Measurements from ENCODE around the gene PIK3R2. TPM values are rescaled to one million over a fixed set of nuclear protein-coding genes. Genes with fewer than 3 reads are reported as not detected.

The PIK3R2 gene
- total and polyA plus RNA-seq, 2 of the 4 experiments (the other 2 are of a cell fraction), result 12.2 to 25.1 TPM

- Histone ChIP-seq H3K4me1 (ENCODE audit: control insufficient read depth, insufficient read depth, low read length) (peaks cover 5% of the 10 kb centered on the region), H3K4me2 (ENCODE audit: low read depth, low read length) (no peak overlapping the region), H4K91ac (ENCODE audit: insufficient read depth, low read depth, low read length) (no peak overlapping the region), H3K79me1 (ENCODE audit: low read depth in 1 of 2, low read length in 2 of 2) (no peaks in the 10 kb centered on the region), H3K9me1 (ENCODE audit: insufficient read depth, low read length) (peaks cover 2% of the 10 kb centered on the region; the same call in 1 of the 2 replicates), H3K14ac (replicated peaks; ENCODE audit: low read depth, low read length) (no peak overlapping the region), H2AFZ (replicated peaks; ENCODE audit: low read length, poor library complexity) (no peak overlapping the region), H3K36me3 (ENCODE audit: control insufficient read depth, insufficient read depth, low read length) (no peaks in the 10 kb centered on the region), H2AK5ac (ENCODE audit: low read depth, low read length) (no peak overlapping the region), H3K56ac (ENCODE audit: extremely low read depth, insufficient read depth, low read length) (no peak overlapping the region), H2AK9ac (replicated peaks; ENCODE audit: low read depth, low read length, poor library complexity) (peak overlapping the region; percentile 55), H3K9me3 (ENCODE audit: control insufficient read depth, insufficient read depth, low read length) (no peaks in the 10 kb centered on the region), H2BK20ac (ENCODE audit: low read depth, low read length) (no peak overlapping the region), H2BK120ac (ENCODE audit: low read depth, low read length) (no peak overlapping the region), H3K18ac (ENCODE audit: low read depth, low read length) (no peak overlapping the region), H3K9ac (ENCODE audit: low read depth, low read length) (no peak overlapping the region), H4K8ac (ENCODE audit: low read depth in 2 of 2, low read length in 2 of 2) (no peak overlapping the region), H3K23ac (ENCODE audit: low read depth, low read length) (no peak overlapping the region), H3K27ac (ENCODE audit: insufficient read depth, low read length) (no peak overlapping the region), H2BK15ac (ENCODE audit: low read depth, low read length) (no peak overlapping the region), H4K20me1 (ENCODE audit: insufficient read depth, low read length) (no peaks in the 10 kb centered on the region), H3K4ac (ENCODE audit: low read depth, low read length) (no peak overlapping the region), H4K5ac (ENCODE audit: low read depth, low read length) (no peak overlapping the region), H2BK5ac (ENCODE audit: low read depth, low read length, poor library complexity, severe bottlenecking) (no peak overlapping the region), H3K27me3 (ENCODE audit: control insufficient read depth, insufficient read depth, low read length) (no peaks in the 10 kb centered on the region), H3K4me3 (ENCODE audit: insufficient read depth, low read depth, low read length) (no peak overlapping the region)
- WGBS, 2 experiments (ENCODE audit: extremely low coverage in 2 of 2, insufficient read length in 1 of 2), result 95% methylated on average over 10 of the region's 17 CpGs; no CpG with 5 or more reads in 1 of the 2 experiments
- DNase-seq (no peak), ATAC-seq (ENCODE audit: low read depth) (no peak)
- dilution Hi-C loops (cut with HindIII; ENCODE audit: low sequenced_read_pairs, unreplicated experiment) (no loop called here), intact Hi-C loops (cut with micrococcal nuclease) (no loop called here), in situ Hi-C loops (cut with MboI; ENCODE audit: low sequenced_read_pairs) (no loop called here)
- BruUV-seq (replicated peaks), result no TSS peak
- TF ChIP-seq SMC3 (IDR thresholded peaks at IDR 0.05; ENCODE audit: low read depth, low read length) (no peak), FOS (IDR thresholded peaks at IDR 0.05; ENCODE audit: low read depth, low read length) (no peak), MAFK (IDR thresholded peaks at IDR 0.05; ENCODE audit: low read depth, low read length) (no peak), RCOR1 (IDR thresholded peaks at IDR 0.05; ENCODE audit: insufficient replicate concordance, low read length) (no peak), MAZ (IDR thresholded peaks at IDR 0.05; ENCODE audit: borderline replicate concordance, low read depth, low read length) (no peak), RFX5 (IDR thresholded peaks at IDR 0.05; ENCODE audit: low read depth, low read length) (no peak), MXI1 (IDR thresholded peaks at IDR 0.05; ENCODE audit: borderline replicate concordance, low read depth, low read length) (no peak), BHLHE40 (IDR thresholded peaks at IDR 0.05; ENCODE audit: low read depth, low read length) (no peak), NFE2L2 (IDR thresholded peaks at IDR 0.05; ENCODE audit: low read depth, low read length) (no peak), POLR2A (IDR thresholded peaks at IDR 0.05; ENCODE audit: low read depth, low read length) (no peak), ELK1 (IDR thresholded peaks at IDR 0.05; ENCODE audit: borderline replicate concordance, low read depth, low read length) (no peak), CTCF (conservative IDR thresholded peaks at IDR 0.05; ENCODE audit: low read depth, low read length) (no peak), CEBPB (IDR thresholded peaks at IDR 0.05; ENCODE audit: low read depth, low read length) (no peak), USF2 (IDR thresholded peaks at IDR 0.05; ENCODE audit: low read depth, low read length) (no peak), CHD1 (IDR thresholded peaks at IDR 0.05; ENCODE audit: low read depth, low read length) (no peak), RAD21 (IDR thresholded peaks at IDR 0.05; ENCODE audit: low read length) (no peak)
- ChIA-PET POLR2A (ENCODE audit: unreplicated experiment) (no interaction called here), CTCF (no interaction called here)
Observed at GRCh38 chr19:18218159-18218558, 65.2 kb downstream of the PIK3R2 start.
